HS-5 (cell line): Measurements from ENCODE around the gene RNGTT.
"Not testable (repeated sequence)": the region's sequence is repeated elsewhere in the genome, so short reads cannot be mapped to it uniquely, and the experiment has no call there.

ENCODE experiments used
- DNase-seq: peaks from one replicate; pipeline ENCODE4 v3.0.0-alpha.2; 2012; ENCODE audit warnings: low read depth

Gene RNGTT

DNA sequence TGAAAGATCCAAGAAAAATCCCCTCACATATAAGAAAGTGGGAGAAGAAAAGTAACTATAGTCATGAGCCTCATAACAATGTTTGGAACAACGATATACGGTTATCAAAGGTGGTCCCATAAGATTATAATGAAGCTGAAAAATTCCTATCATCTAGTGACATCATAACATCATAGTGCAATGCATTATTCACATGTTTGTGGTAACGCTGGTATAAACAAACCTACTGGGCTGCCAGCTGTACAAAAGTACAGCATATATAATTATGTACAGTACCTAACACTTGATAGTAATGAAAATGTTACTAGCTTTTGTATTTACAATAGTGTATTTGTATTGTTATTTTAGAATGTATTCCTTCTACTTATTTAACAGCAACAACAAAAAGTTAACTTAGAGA is 240.7 kb downstream of the RNGTT start:
- no peak for DNase-seq

DNA sequence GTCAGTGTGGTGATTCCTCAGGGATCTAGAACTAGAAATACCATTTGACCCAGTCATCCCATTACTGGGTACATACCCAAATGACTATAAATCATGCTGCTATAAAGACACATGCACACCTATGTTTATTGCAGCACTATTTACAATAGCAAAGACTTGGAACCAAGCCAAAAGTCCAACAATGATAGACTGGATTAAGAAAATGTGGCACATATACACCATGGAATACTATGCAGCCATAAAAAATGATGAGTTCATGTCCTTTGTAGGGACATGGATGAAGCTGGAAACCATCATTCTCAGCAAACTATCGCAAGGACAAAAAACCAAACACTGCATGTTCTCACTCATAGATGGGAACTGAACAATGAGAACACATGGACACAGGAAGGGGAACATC is 247.0 kb downstream of the RNGTT start:
- DNase-seq, result not testable (repeated sequence)

DNA sequence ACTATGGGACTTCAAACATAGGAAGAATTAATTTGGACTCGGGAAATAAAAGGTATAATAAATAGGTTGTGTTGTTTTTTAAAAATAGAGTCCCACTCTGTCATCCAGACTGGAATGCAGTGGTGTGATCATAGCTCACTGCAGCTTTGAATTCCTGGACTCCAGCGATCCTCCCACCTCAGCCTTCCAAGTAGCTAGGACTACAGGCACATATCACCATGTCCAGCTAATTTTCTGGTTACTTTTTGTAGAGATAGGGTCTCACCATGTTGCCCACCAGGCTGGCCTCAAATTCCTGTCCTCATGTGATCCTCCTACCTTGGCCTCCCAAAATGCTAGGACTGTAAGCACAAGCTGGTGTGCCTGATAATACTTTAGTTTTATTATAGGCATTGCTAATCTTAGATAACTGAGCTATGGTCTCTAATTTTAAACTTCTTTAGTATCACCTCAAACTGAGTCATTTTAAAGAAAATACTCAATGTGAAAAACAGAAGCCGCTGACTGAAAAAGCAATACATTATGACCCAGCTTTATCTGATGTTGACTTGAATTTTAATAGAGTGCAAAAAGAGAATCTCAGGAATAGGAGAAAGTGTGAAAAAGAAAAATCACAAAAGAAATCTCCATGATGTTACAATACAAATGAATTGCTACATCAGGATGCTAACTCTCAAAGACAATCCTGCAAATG is 251.0 kb downstream of the RNGTT start:
- no peak for DNase-seq

DNA sequence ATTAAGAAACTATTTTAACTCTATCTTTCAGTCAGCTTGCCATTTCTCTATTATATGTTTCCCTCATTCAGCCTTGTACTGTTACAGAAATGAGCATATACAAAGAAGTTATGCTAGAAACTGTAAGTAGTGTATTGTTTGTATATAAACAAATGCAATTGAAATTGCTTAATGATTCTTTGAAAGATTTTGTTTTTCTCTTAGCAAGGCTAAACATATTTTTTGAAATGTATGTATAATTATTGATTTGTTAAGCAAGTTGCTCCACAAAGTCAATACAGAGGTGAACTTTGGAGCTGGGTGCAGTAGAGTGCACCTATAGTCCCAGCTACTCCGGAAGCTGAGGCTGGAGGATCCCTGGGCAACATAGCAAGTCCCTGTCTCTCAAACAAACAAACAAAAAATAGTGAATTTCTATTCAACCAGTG is 253.6 kb downstream of the RNGTT start:
- no peak for DNase-seq

DNA sequence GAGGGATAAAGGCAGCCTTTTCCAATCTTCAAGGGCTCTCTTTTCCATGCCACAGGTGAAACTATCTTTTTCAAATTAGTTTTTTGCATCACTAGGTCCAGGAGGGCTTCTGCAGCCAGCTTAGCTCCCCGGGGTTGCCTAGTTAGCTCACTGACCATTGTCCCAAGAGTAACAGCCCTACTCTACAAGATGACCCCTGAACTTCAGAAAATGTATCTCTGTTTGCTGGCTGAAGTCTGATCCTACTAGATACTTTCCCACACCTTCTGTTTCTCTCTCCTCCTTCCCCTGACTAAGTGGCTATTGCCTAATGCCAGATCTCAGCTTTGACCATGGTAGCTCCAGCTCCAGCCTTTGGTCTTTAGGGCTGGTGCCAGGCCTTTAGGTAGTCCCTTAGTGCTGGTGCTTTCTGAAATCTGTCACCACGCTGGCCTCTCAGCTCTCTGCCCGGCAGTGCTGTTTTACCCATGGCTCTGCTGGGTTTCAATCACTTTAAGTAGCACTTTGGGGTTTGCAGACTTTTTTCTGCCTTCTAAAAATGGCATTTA is 255.1 kb downstream of the RNGTT start:
- no peak for DNase-seq

DNA sequence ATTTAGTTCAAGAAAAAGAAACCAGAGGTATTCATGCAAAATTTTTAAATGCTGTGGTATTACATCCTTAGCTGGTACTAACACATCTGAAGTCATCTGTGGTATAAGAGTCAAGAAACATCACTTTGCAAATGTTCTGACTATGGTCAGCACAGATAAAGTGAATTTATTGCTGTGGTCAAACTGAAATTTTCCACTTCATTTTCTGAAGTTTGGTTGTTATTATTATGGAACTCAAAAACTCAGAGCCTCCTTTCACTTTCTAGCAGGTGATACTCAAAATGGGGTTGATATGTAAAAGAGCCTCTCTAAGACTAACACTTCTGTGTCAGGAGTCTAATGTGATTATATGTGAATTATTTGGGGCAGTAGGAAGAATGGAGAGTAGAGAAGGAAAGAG is 257.8 kb downstream of the RNGTT start:
- DNase-seq, result no peak

DNA sequence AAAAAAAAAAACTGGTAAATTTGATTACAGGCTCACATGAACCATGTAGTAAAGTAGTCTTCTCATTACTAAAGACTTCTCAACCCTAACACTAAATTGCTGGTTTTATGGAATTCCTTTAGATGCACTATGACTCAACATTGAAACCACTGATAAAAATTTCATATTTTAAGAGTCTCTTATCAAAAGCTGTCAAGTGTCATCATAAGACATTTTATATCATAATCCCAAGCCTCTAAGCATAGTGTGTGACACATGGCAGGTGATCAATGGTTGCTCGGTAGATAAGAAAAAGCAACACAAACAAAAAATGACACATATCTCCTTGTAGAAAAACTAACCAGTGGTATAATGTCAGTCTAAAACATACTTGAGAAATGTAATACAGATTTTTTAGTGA is 258.4 kb downstream of the RNGTT start:
- DNase-seq, result no peak

DNA sequence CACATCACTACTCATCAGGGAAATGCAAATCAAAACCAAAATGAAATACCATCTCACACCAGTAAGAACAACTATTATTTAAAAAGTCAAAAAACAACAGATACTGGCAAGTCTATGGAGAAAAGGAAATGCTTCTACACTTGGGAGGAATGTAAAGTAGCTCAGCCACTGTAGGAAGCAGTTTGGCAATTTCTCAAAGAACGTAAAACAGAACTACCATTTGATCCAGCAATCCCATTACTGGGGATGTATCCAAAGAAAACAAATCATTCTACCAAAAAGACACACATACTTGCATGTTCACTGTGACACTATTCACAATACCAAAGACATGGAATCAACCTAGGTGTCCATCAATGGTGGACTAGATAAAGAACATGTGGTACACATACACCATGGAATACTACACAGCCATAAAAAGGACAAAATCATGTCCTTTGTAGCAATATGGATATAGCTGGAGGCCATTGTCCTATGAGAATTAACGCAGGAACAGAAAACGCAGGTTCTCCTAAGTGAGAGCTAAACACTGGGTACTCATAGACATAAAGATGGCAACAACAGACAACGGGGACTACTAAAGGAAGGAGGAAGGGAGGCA is 260.4 kb downstream of the RNGTT start:
- no peak for DNase-seq

DNA sequence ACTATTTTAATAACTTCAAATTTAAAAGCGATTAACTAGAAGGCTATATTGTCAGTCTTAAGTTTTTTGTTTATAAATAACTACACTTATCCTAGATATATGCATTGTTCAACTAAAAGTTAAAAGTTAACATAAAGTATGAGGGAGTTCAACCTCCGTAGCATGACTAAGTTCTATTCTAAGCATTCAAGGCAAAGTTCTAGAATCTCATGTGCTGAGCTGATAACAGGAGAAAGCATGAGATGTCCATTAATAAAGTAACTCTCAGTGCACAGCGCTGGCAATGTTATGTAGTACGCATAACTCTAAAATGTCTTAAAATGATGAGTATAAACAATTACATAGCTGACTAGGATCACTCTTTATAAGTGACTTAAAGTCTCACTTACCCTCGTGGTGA is 264.8 kb downstream of the RNGTT start:
- no peak for DNase-seq

DNA sequence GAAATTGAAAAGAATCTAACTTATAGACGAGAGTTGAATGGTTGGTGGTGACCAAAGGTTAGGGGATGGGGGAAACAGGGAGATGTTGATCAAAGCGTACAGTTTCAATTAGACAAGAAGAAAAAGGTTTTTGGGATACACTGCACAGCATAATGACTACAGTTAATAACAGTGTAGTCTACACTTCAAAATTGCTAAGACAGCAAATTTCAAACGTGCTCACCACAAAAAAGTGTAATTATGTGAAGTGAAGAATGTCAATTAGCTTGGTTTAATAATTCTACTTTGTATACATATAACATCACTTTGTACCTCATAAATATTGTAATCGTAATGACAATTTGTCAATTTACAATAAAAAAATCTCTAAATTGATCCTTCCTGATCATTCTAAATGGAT is 267.5 kb downstream of the RNGTT start:
- DNase-seq, result no peak

DNA sequence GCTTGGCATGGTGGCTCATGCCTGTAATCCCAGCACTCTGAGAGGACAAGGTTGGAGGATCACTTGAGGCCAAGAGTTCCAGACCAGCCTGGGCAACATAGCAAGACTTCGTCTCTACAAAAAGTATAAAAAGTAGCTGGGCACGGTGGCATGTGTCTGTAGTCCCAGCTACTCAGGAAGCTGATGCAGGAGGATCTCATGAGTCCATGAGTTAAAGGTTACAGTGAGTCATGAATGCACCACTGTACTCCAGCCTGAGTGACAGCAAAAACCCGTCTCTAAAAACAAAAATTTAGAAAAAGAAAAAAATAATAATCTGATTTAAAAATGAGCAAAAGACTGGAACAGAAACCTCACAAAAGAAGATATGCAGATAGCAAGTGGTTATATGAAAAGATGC is 279.7 kb downstream of the RNGTT start:
- no peak for DNase-seq

DNA sequence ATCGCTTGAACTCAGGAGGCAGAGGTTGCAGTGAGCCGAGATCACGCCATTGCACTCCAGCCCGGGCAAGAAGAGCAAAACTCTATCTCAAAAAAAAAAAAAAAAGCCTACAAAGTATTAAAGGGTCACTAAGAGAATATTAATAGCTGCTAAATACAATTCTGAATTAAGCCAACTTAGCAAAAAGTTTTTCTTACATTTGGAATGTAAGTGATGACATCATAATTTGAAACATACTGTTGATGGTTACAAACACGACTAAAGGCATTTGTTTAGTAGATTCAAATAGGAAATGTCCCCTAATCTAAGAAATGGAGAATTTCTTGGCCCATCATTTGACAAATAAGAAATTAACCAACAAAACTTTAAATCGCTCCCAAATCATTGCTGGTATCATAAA is 282.8 kb downstream of the RNGTT start:
- no peak for DNase-seq

DNA sequence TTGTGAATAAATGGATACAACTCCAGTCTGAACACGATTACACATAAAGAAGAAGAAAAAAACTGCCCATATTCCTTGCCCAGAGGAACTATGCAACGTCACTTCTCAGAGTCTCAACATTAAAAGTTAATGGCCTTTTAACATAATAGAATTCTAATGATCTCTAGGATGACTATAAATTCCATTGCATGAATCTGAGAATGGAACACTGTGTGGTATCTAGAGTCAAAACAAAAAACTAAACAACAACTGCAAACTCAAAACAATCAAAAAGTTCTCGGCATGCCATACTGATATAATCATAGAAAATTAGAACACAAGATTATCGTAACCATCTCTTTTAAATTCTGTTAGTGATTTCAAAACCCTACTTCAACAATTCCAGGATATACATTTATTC is 283.6 kb downstream of the RNGTT start:
- no peak for DNase-seq

DNA sequence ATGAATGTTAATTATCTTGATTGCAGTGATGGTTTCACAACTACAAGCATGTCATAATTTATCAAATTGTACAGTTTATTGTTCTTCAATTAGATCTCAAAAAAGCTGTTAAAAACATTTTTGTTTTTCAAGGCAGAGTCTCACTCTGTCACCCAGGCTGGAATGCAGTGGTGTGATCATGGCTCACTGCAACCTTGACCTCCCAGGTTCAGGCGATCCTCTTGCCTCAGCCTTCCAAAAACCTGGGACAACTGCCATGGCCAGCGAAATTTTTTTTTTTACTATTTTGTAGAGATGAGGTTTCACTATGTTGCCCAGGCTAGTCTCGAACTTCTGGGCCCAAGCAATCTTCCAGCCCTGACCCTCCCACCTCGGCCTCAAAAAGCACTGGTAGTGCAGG is 286.1 kb downstream of the RNGTT start:
- DNase-seq, result no peak

DNA sequence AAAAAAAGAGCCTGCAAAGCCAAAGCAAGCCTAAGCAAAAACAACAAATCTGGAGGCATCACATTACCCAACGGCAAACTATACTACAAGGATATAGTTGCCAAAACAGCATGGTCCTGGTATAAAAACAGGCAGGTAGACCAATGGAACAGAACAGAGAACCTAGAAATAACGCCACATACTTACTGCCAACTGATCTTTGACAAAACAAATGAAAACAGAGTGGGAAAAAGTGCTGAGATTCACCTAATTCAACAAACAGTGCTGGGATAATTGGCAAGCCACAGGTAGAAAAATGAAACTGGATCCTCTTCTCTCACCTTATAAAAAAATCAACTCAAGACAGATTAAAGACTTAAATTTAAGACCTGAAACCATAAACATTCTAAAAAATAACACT is 291.8 kb downstream of the RNGTT start:
- DNase-seq, result no peak

DNA sequence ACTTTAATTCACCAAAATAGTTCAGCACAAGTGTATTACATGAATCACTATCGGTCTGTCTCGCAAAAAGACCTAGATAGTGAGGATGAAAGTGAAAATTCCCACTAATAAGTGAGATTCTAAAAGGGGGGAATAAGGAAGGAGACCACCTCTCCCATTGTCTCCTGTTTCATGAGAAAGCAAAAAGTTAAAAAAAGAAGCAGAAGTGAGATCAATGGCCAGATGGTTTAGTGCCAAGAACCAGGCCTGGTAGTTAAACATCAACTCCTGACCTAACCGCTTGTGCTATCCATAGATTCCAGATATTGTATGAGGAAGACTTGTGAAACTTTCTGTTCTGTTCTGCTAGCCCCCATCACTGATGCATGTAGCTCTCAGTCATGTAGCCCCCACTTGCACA is 293.0 kb downstream of the RNGTT start:
- DNase-seq, result no peak

DNA sequence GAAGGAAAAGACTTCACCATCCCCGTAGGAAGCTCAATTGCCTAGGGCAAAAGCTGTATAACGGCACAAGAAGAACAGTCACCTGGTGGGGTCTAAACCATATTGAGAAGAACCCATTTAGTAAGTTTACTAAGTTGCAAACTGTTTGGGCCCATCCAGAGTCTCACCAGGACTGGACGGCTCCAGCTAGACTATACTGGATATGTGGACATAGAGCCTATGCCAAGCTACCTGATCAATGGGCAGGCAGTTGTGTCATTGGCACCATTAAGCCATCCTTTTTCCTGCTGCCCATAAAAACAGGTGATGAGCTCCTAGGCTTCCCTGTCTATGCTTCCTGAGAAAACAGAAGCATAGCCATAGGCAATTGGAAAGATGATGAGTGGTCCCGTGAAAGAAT is 293.9 kb downstream of the RNGTT start:
- no peak for DNase-seq

DNA sequence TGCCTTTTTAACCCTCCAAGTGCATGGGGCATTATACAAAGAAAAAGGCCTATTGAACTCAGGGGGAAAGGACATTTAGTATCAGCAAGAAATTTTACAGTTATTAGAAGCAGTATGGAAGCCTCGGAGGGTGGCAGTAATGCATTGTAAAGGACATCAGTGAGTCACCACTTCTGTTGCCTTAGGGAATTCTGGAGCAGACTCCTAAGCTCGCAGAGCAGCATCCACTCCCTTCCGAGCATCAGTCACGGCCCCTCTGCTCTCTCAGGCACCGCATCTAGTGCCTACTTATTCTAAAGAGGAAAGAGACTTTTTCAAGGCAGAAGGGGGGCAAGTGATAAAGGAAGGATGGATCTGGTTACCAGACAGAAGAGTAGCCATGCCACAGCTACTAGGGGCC is 296.5 kb downstream of the RNGTT start:
- no peak for DNase-seq

DNA sequence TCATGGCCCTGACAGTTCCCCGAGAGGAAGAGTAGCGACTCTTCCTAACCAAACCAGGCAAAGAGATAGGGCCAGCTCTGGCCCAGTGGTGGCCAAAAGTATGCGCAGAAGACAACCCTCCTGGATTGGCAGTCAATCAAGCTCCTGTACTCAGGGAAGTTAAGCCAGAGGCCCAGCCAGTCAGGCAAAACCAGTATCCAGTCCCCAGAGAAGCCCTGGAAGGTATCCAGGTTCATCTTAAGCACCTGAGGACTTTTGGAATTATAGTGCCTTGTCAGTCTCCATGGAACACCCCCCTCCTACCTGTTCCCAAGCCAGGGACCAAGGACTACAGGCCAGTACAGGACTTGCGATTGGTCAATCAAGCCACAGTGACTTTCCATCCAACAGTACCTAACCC is 298.3 kb downstream of the RNGTT start:
- no peak for DNase-seq

DNA sequence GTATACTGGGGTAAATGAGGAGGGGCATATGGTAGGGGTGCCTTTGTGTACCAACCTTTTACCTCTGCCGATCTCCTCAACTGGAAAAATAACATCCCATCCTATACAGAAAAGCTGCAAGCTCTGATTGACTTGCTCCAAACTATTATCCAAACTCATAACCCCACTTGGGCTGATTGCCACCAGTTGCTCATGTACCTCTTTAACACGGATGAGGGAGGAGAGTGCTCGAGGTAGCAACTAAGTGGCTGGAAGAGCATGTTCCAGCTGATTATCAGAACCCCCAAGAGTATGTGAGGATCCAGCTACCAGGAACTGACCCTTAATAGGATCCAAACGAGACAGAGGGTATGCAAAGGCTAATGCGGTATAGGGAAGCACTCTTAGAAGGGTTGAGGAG is 299.6 kb downstream of the RNGTT start:
- no peak for DNase-seq

DNA sequence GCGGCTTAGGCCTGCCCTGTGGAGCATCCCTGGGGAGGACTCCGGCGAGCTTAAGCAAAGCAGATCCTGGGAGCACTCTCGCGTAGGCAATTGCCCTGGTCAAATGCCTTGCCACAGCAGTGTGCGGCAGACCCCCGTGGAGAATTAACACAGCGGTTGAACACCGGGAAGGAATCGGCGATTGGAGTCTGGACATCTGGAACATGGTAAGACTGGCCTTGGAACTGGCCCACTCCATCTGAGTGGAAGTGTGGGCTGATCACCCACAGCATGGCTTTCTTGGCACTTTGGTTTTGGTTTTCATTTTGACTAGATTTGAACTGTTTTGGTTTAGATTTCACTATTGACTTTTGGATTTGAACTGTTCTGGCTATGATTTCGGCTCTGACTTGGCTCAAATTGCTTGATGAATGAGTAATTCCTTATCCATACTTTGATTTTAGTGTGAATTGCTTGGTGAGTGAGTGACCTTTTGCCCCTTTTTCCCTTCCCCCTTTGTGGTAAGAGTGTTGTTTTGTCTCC is 300.7 kb downstream of the RNGTT start:
- no peak for DNase-seq

DNA sequence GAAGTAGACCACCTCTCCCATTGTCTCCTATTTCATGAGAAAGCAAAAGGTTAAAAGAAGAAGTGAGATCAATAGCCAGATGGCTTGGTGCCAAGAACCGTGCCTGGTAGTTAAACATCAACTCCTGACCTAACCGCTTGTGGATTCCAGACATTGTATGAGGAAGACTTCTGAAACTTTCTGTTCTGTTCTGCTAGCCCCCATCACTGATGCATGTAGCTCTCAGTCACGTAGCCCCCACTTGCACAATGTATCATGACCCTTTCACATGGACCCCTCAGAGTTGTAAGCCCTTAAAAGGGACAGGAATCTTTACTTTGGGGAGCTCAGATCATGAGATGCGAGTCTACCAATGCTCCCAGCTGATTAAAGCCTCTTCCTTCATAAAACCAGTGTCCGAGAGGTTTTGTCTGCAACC is 301.2 kb downstream of the RNGTT start:
- DNase-seq, result no peak

DNA sequence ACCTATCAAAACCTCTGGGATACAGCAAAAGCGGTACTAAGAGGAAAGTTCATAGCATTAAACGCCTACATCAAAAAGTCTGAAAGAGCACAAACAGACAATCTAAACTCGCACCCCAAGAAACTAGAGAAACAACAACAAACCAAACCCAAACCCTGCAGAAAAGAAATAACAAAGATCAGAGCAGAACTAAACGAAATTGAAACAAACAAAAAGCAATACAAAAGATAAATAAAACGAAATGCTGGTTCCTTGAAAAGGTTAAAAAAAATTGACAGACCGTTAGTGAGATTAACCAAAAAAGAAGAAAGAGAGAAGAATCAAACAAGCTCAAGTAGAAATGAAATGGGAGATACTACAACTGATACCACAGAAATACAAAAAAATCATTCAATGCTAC is 302.3 kb downstream of the RNGTT start:
- no peak for DNase-seq

DNA sequence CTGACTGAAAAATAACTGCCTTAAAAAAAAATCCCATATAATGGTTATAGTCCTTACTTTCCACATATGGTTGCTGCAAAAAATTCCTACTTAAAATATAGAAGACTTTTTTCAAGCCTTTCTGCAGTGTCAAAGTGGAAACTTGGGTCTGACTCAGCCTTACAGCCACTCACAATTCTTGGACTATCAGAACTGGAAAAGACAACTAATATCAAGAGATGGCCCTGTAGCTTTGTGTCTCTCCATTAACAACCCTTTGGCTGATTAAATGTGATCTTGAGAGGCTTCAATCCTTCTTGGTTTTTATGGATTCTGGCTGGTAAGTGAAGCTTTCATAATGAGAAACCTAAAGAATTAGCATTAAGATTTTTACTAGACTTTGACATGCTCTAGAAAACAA is 307.8 kb downstream of the RNGTT start:
- no peak for DNase-seq
